HUES48 (cell line): ENCODE results near the gene LGMN.
"Not testable (repeated sequence)": the region's sequence is repeated elsewhere in the genome, so short reads cannot be mapped to it uniquely, and the experiment has no call there.

Experiments used
- H3K27ac ChIP-seq: one replicate; pipeline ENCODE4 v1.7.0; 2013; ENCODE audit warnings: low read depth, low read length, inconsistent platforms
- H3K27me3 ChIP-seq: 2 replicates; pipeline ENCODE4 v1.6.1; 2013; ENCODE audit warnings: mild to moderate bottlenecking, low read length; ENCODE audit not compliant: control insufficient read depth, insufficient read depth
- H3K36me3 ChIP-seq: 2 replicates; pipeline ENCODE4 v1.6.1; 2013; ENCODE audit warnings: low read length; ENCODE audit not compliant: control insufficient read depth, insufficient read depth
- H3K4me1 ChIP-seq: 2 replicates; pipeline ENCODE4 v1.6.1; 2013; ENCODE audit warnings: mild to moderate bottlenecking, low read length; ENCODE audit not compliant: control insufficient read depth, insufficient read depth
- H3K4me3 ChIP-seq: 2 replicates; pipeline ENCODE4 v1.5.1; 2013; ENCODE audit warnings: mild to moderate bottlenecking, low read depth, low read length
- H3K9ac ChIP-seq: 2 replicates; pipeline ENCODE4 v1.6.1; 2013; ENCODE audit warnings: mild to moderate bottlenecking, low read depth, low read length, moderate library complexity
- H3K9me3 ChIP-seq: 2 replicates; pipeline ENCODE4 v1.6.1; 2013; ENCODE audit warnings: low read length; ENCODE audit not compliant: control insufficient read depth, insufficient read depth

LGMN gene

DNA sequence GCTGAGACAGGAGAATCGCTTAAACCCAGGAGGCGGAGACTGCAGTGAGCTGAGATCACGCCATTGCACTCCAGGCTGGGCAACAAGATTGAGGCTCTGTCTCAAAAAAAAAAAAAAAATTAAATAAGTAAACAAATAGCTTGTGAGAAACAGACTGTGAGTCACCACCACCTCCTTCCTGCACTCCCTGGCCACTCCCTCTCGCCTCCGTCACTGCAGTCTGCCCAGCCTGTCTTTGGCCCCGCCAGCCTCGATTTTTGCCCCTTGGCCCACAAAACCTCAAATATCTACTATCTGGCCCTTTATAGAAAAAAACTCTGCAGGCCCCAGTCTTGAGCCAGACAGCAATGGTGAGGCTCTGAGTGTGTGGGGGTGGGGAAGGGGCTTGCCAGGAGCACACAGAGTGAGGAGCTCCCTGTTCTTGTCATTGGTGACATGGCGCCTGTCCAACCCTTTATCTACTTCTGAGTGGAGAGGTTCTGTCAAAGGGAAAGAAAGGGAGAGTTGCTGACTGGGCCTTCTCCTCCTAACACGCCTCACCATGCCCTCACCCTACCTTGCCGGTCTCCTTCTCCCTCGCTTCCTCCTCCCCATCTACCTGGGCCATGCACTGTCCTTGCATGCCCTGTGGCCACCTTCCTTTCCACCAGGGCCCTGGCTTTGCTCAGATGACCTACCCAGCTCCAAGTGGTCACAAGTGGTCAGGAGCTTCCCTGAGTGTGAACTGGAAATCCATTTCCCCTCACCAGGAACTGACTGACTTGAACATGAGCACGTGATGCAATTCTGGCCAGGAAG, 22.1 kb downstream of the LGMN start:
- Histone ChIP-seq H3K9ac (no peak overlapping the region), H3K4me3 (no peak overlapping the region), H3K27me3 (no peaks in the 10 kb centered on the region), H3K27ac (no peak overlapping the region), H3K4me1 (no peaks in the 10 kb centered on the region), H3K36me3 (peaks cover 13% of the 10 kb centered on the region), H3K9me3 (no peaks in the 10 kb centered on the region)

GRCh38 chr14:92724516-92725340, 23.7 kb downstream of the LGMN start:
- no peaks in the 10 kb centered on the region for H3K4me1 ChIP-seq
- no peaks in the 10 kb centered on the region for H3K27me3 ChIP-seq
- H3K9me3 ChIP-seq: no peaks in the 10 kb centered on the region
- H3K36me3 ChIP-seq: peaks cover 8% of the 10 kb centered on the region; the same call in 1 of the 2 replicates
- H3K27ac ChIP-seq: no peak overlapping the region
- no peak overlapping the region for H3K9ac ChIP-seq
- H3K4me3 ChIP-seq: no peak overlapping the region

DNA sequence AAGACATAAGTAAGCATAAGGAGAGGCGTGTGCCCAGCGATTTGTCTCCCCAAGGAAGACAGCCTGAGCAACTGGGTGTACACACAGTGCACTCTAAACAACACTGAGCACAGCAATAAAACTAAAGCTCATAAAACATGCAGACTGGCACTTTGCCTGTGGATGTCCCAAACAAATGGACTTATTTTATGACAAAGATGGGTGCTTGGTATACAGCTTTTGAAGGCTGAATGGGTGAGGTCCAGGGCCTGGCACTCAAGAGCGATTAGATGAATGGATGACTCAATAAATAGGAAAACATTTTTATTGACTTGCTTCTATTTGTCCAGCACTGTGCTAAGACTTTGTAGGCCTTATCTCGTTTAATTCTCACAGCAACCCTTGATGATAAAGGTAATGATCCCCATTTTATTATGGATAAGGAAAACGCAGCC, 28.5 kb downstream of the LGMN start:
- no peaks in the 10 kb centered on the region for H3K4me1 ChIP-seq
- no peaks in the 10 kb centered on the region for H3K9me3 ChIP-seq
- H3K27ac ChIP-seq: no peak overlapping the region
- no peaks in the 10 kb centered on the region for H3K27me3 ChIP-seq
- H3K9ac ChIP-seq: no peak overlapping the region
- no peak overlapping the region for H3K4me3 ChIP-seq
- 0 out of 2 replicates have a peak, but pooled peaks cover 3% of the 10 kb centered on the region for H3K36me3 ChIP-seq

- Histone ChIP-seq H3K27me3 (no peaks in the 10 kb centered on the region), H3K9ac (no peak overlapping the region), H3K9me3 (no peaks in the 10 kb centered on the region), H3K4me3 (no peak overlapping the region), H3K36me3 (0 out of 2 replicates have a peak, but pooled peaks cover 2% of the 10 kb centered on the region), H3K4me1 (no peaks in the 10 kb centered on the region), H3K27ac (no peak overlapping the region)
Measured at GRCh38 chr14:92719421-92719820, 29.0 kb downstream of the LGMN start.

DNA sequence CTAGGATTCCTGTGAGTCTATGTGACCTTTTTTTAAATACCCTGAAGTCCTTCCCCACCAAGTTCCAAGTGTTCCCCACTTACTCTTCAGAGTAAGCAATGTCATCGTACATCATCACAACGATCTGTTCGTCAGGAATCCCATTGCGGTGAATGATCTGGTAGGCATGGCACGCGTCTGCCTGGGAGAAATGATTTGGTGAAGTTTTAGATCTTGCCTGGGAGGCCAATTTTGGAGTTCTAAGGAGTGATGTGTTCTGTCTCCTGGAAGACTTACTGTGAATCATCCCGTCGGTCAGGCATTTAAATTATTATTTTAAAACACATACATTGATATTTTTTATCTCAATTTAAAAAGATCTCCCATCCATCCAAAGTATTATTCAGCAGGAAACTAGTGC, 29.8 kb downstream of the LGMN start:
- no peak overlapping the region for H3K27ac ChIP-seq
- H3K9ac ChIP-seq: no peak overlapping the region
- H3K4me3 ChIP-seq: no peak overlapping the region

DNA sequence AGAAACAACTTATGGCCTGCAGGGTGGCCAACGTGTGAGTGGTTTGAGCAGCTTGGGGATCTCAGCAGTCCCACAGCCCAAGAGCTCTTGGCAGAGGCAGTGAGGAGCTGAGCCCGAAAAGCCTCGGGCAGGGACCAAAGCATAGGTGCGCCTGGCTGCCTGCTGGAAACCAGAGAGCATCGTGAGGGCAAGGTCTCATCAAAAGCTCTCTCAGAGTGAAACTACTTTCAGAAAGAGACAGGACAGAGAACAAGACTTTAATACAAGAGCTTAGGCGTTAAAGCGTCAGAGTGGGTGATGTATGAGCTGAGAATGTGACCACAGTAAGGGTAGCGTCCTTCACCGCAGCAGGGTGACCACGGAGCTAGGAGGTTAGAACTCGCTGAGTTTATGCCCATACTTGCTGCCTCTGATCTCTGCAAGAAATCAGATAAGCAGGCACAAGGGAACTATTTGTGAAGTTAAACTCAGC, 30.8 kb downstream of the LGMN start:
- Histone ChIP-seq H3K4me3 (no peak overlapping the region), H3K27me3 (no peaks in the 10 kb centered on the region), H3K9me3 (no peaks in the 10 kb centered on the region), H3K36me3 (0 out of 2 replicates have a peak, but pooled peaks cover 8% of the 10 kb centered on the region), H3K27ac (no peak overlapping the region), H3K9ac (no peak overlapping the region), H3K4me1 (no peaks in the 10 kb centered on the region)

More for the DNA sequence above, 29.8 kb downstream of the LGMN start:
- H3K9me3 ChIP-seq: no peaks in the 10 kb centered on the region
- H3K27me3 ChIP-seq: no peaks in the 10 kb centered on the region
- H3K36me3 ChIP-seq: 0 out of 2 replicates have a peak, but pooled peaks cover 5% of the 10 kb centered on the region
- H3K4me1 ChIP-seq: no peaks in the 10 kb centered on the region

GRCh38 chr14:92716131-92716530, 32.3 kb downstream of the LGMN start:
- Histone ChIP-seq H3K4me3 (no peak overlapping the region), H3K9me3 (no peaks in the 10 kb centered on the region), H3K4me1 (no peaks in the 10 kb centered on the region), H3K9ac (no peak overlapping the region), H3K27ac (no peak overlapping the region), H3K36me3 (peaks cover 21% of the 10 kb centered on the region), H3K27me3 (no peaks in the 10 kb centered on the region)

DNA sequence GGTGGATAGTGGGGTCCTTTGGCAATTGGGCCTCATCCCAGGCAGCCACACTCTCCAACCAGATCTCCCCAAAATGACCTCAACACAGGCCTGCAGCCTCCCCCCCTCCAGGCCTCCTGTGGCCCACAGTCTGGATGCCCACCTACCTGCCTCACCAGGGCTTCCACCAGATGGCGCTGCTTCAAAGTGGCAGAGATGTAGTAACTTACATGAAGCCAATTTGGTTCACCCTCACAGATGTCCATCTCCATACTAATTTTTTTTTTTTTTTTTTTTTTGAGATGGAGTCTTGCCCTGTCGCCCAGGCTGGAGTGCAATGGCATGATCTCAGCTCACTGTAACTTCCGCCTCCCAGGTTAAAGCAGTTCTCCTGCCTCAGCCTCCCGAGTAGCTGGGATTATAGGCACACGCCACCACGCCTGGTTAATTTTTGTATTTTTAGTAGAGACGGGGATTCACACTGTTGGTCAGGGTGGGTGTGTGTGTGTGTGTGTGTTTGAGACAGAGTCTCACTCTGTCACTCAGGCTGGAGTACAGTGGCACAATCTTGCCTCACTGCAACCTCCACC, 33.6 kb downstream of the LGMN start:
- H3K36me3 ChIP-seq: peaks cover 33% of the 10 kb centered on the region
- not testable (repeated sequence) for H3K9ac ChIP-seq, H3K4me3 ChIP-seq, H3K4me1 ChIP-seq, H3K27me3 ChIP-seq, H3K27ac ChIP-seq, H3K9me3 ChIP-seq

DNA sequence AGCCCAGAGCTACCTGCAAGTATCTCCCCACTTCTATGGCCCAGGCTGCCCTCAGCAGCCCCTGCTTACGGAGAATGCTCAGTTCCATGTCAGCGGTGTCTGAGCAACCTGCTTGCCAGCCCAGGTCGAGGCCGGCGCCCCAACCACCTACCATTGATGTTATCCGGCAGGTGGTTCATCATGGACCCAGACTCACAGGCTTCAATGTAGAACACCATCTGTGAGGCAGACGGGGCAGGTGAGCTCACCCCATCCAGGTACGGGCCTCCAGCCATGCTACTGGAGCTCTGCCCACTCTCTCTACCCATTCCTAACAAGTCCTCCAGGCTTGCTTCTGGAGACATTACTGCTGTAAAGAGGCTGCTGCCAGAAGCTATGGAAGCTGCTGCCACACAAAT, 35.8 kb downstream of the LGMN start:
- H3K27ac ChIP-seq: no peak overlapping the region
- H3K4me1 ChIP-seq: no peaks in the 10 kb centered on the region
- H3K4me3 ChIP-seq: no peak overlapping the region
- H3K36me3 ChIP-seq: peaks cover 40% of the 10 kb centered on the region
- H3K9me3 ChIP-seq: no peaks in the 10 kb centered on the region
- H3K9ac ChIP-seq: no peak overlapping the region
- no peaks in the 10 kb centered on the region for H3K27me3 ChIP-seq

GRCh38 chr14:92711976-92712653, 36.3 kb downstream of the LGMN start:
- Histone ChIP-seq H3K9ac (no peak overlapping the region), H3K27me3 (no peaks in the 10 kb centered on the region), H3K4me1 (no peaks in the 10 kb centered on the region), H3K27ac (no peak overlapping the region), H3K9me3 (no peaks in the 10 kb centered on the region), H3K36me3 (peaks cover 45% of the 10 kb centered on the region), H3K4me3 (no peak overlapping the region)
